Stimulated activated CD4-positive, alpha-beta T cell treated with anti-CD3 and anti-CD28 coated beads, Interleukin-1b, Interleukin-23, amount 100 ng/mL, for 1 hour (primary cell): ENCODE measurements around the gene SCN2A.

Experiments used
- DNase-seq, 2 donors: peaks; one replicate each; pipeline ENCODE4 v3.0.0-alpha.2; 2020; ENCODE audit warnings: low read depth in 2 of 2

The SCN2A gene

GRCh38 chr2:165414187-165414586, 175.0 kb downstream of the SCN2A start:
- no peak for DNase-seq

GRCh38 chr2:165417009-165417408, 177.8 kb downstream of the SCN2A start:
- DNase-seq, result no peak

- DNase-seq, result no peak
These were observed 181.0 kb downstream of the SCN2A start for GRCh38 chr2:165420231-165420630.

GRCh38 chr2:165423081-165423480, 183.9 kb downstream of the SCN2A start:
- DNase-seq, result no peak

GRCh38 chr2:165425556-165425955, 186.3 kb downstream of the SCN2A start:
- DNase-seq, result no peak

- no peak for DNase-seq
These were observed 188.5 kb downstream of the SCN2A start for GRCh38 chr2:165427686-165428085.

GRCh38 chr2:165428926-165429325, 189.7 kb downstream of the SCN2A start:
- DNase-seq, result no peak

- no peak for DNase-seq
These were observed 191.8 kb downstream of the SCN2A start for GRCh38 chr2:165431014-165431413.

- no peak for DNase-seq
These were observed 193.2 kb downstream of the SCN2A start for GRCh38 chr2:165432234-165432966.

- DNase-seq, result no peak
These were observed 195.8 kb downstream of the SCN2A start for GRCh38 chr2:165434865-165435496.

GRCh38 chr2:165435611-165436010, 196.4 kb downstream of the SCN2A start:
- no peak for DNase-seq

GRCh38 chr2:165436559-165436958, 197.3 kb downstream of the SCN2A start:
- no peak for DNase-seq

- DNase-seq, result no peak
These were observed 201.2 kb downstream of the SCN2A start for GRCh38 chr2:165440367-165440766.
